ENCODE measurements around the gene ARHGAP15.

DNA sequence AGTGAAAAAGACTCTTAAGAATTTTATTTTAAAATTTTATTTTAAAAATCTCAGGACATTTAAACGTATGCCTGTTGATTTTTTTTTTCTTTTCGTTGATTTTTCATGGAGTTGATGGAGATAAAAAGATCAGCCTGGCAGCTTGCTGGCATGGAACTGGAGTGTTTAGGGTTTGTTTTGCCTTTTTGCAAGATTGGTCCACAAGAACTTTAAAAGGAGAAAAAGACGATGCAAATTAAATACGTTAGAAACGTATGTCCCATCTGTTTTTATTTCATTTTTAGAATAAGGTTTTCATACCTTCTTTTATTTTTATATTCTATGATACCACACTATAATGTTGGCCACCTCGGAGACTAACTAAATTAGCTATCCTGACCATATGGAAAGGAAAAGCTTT, 254.9 kb downstream of the ARHGAP15 start:
- TF ChIP-seq, protein P1, sequence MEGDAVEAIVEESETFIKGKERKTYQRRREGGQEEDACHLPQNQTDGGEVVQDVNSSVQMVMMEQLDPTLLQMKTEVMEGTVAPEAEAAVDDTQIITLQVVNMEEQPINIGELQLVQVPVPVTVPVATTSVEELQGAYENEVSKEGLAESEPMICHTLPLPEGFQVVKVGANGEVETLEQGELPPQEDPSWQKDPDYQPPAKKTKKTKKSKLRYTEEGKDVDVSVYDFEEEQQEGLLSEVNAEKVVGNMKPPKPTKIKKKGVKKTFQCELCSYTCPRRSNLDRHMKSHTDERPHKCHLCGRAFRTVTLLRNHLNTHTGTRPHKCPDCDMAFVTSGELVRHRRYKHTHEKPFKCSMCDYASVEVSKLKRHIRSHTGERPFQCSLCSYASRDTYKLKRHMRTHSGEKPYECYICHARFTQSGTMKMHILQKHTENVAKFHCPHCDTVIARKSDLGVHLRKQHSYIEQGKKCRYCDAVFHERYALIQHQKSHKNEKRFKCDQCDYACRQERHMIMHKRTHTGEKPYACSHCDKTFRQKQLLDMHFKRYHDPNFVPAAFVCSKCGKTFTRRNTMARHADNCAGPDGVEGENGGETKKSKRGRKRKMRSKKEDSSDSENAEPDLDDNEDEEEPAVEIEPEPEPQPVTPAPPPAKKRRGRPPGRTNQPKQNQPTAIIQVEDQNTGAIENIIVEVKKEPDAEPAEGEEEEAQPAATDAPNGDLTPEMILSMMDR (conservative IDR thresholded peaks at IDR 0.05): no peak
- no peak for TF ChIP-seq EZH2 (IDR thresholded peaks at IDR 0.05; ENCODE audit: low read depth)
